Naive B cell (primary cell): ENCODE measurements around the gene AVPI1. TPM values are rescaled to one million over a fixed set of nuclear protein-coding genes. Genes with fewer than 3 reads are reported as not detected.
"Not testable (repeated sequence)": the region's sequence is repeated elsewhere in the genome, so short reads cannot be mapped to it uniquely, and the experiment has no call there.

Experiments used
- ATAC-seq, 2 donors: fragments of 150-1000 bp; cut with Tn5 transposase; 2 replicates each; pipeline ENCODE4 v1.10.0; 2021; ENCODE audit warnings: low read depth in 2 of 2, mild to moderate bottlenecking in 2 of 2, moderate library complexity in 2 of 2
- DNase-seq: peaks from one replicate; pipeline ENCODE4 v3.0.0; 2022
- H3K27ac Mint-ChIP-seq, 6 donors: one replicate each; pipeline ENCODE4 v1.8.0; 2020 to 2022; ENCODE audit warnings: mild to moderate bottlenecking in 6 of 6, mixed read lengths in 6 of 6, moderate library complexity in 5 of 6, inconsistent platforms in 2 of 6
- H3K27me3 Mint-ChIP-seq, 3 donors: one replicate each; pipeline ENCODE4 v1.8.0; 2021 to 2022; ENCODE audit warnings: mixed read lengths in 3 of 3, mild to moderate bottlenecking in 1 of 3
- H3K36me3 Mint-ChIP-seq, 2 donors: one replicate each; pipeline ENCODE4 v1.8.0; 2020 to 2022; ENCODE audit warnings: mixed read lengths in 2 of 2, inconsistent platforms in 1 of 2, mild to moderate bottlenecking in 1 of 2
- H3K4me1 Mint-ChIP-seq, 3 donors: one replicate each; pipeline ENCODE4 v1.8.0; 2020 to 2022; ENCODE audit warnings: mixed read lengths in 3 of 3, inconsistent platforms in 1 of 3, mild to moderate bottlenecking in 1 of 3, moderate library complexity in 1 of 3
- H3K4me3 Mint-ChIP-seq, 8 donors: one replicate each; pipeline ENCODE4 v1.8.0; 2020 to 2022; ENCODE audit warnings: mild to moderate bottlenecking in 8 of 8, mixed read lengths in 8 of 8, moderate library complexity in 8 of 8, inconsistent platforms in 2 of 8
- H3K9me3 Mint-ChIP-seq, 7 donors: one replicate each; pipeline ENCODE4 v1.8.0; 2020 to 2022; ENCODE audit warnings: mixed read lengths in 7 of 7, mild to moderate bottlenecking in 5 of 7, inconsistent platforms in 2 of 7, moderate library complexity in 1 of 7
- polyA plus RNA-seq, 6 donors: library from polyadenylated mRNA; unstranded; fragments of 300-500 nt; fragmentation: Illumina TruSeq; gene quantifications; one replicate each; pipeline ENCODE4 v1.2.3, GENCODE V29; 2021; ENCODE audit warnings: low read depth in 6 of 6

The AVPI1 gene
- polyA plus RNA-seq, 6 donors from 2014 or later = 1.4 to 4.0 (median 2.3) TPM

DNA sequence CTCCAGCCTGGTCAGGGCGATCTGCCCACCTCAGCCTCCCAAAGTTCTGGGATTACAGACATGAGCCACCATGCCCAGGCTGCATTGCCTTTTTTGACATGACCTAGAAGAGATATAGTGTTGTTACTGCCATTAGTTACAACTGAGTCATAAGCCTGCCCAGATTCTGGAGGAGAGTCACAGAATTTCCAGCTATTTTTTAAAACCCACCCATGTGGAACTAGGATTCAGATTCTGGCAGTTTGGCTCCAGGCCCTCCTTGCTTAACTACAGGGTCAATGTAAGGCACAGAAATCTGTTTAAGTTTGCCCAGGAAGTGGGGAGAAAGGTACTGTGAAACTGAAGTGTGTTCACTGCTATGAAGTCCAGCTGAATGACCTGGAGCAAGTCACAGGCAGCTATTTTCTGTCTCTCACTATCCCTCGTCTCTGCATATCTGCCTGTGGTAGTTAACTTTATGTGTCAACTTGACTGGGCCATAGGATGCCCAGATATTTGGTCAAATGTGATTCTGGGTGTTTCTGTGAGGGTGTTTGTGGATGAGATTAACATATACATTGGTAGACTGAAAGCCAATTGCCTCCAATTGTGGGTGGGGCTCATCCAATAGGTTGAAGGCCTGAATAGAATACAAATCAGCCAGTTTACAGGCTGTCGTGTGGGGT lies 18.1 kb upstream of the AVPI1 start:
- Mint-ChIP-seq H3K4me1 (peaks cover 0 to 4% (median 0%) of the 10 kb centered on the region in 3 donors), H3K36me3 (peaks cover 0 to 5% of the 10 kb centered on the region in 2 donors), H3K9me3 (no peaks in the 10 kb centered on the region), H3K4me3 (no peak overlapping the region), H3K27me3 (peaks cover 25 to 56% (median 31%) of the 10 kb centered on the region in 3 donors), H3K27ac (peak overlapping the region in 1 of 6 donors; percentile 45)
- ATAC-seq (no peak), DNase-seq (no peak)

DNA sequence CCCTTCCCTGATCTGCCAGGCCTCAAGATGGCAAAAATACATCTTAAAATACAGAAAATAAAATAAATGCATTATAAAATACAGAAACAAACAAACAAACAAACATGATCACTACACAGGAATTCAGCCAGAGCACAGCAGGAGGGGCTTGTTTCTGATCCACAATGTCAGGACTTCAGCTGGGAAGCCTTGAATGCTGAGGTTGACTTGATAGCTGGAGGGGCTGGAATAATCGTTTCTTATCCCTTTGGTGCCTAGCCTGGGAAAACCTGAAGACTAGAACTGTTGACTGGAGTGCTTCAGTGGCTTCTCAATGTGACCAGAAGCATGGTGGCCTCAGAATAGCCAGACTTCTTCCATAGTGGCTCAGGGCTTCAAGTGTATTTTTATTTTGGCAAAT lies 17.3 kb upstream of the AVPI1 start:
- ATAC-seq (no peak), DNase-seq (no peak)
- H3K4me3 Mint-ChIP-seq = no peak overlapping the region
- no peaks in the 10 kb centered on the region for H3K9me3 Mint-ChIP-seq
- peaks cover 0 to 5% of the 10 kb centered on the region in 2 donors for H3K36me3 Mint-ChIP-seq
- H3K27ac Mint-ChIP-seq = no peak overlapping the region
- peaks cover 22 to 49% (median 23%) of the 10 kb centered on the region in 3 donors for H3K27me3 Mint-ChIP-seq
- H3K4me1 Mint-ChIP-seq = peaks cover 0 to 4% (median 0%) of the 10 kb centered on the region in 3 donors

DNA sequence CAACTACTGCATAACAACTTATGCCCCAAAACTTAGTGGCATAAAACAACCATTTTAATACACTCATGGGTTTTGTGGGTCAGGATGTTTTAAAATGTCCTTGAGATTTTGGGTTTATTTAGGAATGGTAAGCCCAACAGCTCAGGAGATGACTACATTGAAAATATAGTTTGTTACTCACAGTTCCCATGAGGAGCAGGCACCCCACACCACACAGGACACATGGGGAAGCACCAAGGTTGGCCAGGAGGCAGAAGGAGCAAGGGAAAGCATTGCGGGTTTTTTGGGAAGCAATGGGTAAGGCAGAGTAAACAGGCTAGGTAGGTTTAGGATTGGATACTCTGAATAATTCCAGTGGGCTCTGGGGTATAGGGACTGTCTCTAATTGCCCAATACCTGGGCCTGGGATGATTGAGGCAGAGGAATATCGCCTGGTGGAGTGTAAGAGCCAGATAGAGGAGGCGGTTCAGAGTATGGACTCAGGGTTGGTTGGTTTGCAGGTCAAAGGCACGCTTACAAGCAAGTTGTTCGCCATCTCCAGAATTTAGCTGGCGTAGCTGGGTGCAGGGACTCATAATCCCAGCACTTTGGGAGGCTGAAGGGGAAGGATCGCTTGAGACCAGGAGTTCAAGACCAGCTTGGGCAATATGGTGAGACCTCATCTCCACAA lies 16.5 kb upstream of the AVPI1 start:
- Mint-ChIP-seq H3K27me3 (peaks cover 14 to 41% (median 22%) of the 10 kb centered on the region in 3 donors), H3K9me3 (no peaks in the 10 kb centered on the region), H3K36me3 (peaks cover 0 to 5% of the 10 kb centered on the region in 2 donors), H3K4me1 (peaks cover 0 to 4% (median 0%) of the 10 kb centered on the region in 3 donors), H3K27ac (peak overlapping the region in 1 of 6 donors; percentile 32), H3K4me3 (no peak overlapping the region)
- no peak for ATAC-seq
- no peak for DNase-seq

DNA sequence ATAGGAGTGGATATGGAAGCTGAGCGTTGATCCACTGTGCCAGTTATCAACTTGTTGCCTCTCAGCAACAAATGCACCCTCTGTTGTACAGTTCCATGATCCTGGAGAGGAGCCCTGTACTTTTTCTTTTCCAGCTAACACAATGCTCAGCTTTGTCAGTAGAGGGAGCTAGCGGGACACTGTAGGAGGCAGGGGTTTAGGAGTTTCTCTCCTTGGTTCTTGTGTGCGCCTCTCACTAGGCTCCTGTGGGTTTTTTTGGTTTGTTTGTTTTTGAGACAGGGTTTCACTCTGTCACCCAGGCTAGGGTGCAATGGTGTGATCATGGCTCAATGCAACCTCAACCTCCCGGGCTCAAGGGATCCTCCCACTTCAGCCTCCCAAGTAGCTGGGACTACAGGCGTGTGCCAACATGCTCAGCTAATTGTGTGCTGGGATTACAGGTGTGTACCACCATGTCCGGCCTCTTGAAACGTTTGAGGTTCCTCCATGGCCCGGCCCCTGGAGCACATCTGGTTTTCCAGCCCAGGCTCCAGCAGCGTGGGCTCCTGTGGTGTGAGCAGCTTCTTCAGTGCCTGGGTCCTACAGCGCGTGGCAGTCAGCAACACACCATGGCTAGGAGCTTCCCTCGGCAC lies 14.5 kb upstream of the AVPI1 start:
- no peaks in the 10 kb centered on the region for H3K9me3 Mint-ChIP-seq
- no peak overlapping the region for H3K4me3 Mint-ChIP-seq
- ATAC-seq = peak; percentile 82
- peaks cover 9 to 25% (median 15%) of the 10 kb centered on the region in 3 donors for H3K27me3 Mint-ChIP-seq
- H3K4me1 Mint-ChIP-seq = peaks cover 0 to 4% (median 0%) of the 10 kb centered on the region in 3 donors
- DNase-seq = peak; percentile 37
- peaks cover 0 to 5% of the 10 kb centered on the region in 2 donors for H3K36me3 Mint-ChIP-seq
- H3K27ac Mint-ChIP-seq = no peak overlapping the region

DNA sequence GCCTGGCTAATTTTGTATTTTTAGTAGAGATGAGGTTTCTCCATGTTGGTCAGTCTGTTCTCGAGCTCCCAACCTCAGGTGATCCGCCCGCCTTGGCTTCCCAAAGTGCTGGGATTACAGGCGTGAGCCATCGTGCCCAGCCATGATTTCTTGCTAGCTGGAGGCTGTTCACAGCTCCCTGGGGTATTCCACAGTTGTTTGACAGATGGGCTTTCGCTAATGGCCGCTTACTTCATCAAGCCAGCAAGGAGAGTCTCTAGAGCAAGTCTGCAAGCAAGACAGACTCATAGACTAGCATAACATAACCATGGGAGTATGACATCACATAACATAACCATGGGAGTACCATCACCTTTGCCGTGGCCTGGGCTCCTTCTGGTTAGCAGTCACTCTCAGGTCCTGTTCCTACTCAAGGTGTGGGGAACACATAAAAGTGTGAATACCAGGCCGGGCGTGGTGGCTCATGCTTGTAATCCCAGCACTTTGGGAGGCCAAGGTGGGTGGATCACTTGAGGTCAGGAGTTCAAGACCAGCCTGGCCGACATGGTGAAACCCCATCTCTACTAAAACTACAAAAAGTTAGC lies 11.1 kb upstream of the AVPI1 start:
- not testable (repeated sequence) for H3K4me3 Mint-ChIP-seq, ATAC-seq, DNase-seq, H3K36me3 Mint-ChIP-seq, H3K9me3 Mint-ChIP-seq, H3K4me1 Mint-ChIP-seq
- Mint-ChIP-seq H3K27me3 (peaks cover 6 to 11% (median 6%) of the 10 kb centered on the region in 3 donors), H3K27ac (peak overlapping the region in 1 of 6 donors; percentile 58)

DNA sequence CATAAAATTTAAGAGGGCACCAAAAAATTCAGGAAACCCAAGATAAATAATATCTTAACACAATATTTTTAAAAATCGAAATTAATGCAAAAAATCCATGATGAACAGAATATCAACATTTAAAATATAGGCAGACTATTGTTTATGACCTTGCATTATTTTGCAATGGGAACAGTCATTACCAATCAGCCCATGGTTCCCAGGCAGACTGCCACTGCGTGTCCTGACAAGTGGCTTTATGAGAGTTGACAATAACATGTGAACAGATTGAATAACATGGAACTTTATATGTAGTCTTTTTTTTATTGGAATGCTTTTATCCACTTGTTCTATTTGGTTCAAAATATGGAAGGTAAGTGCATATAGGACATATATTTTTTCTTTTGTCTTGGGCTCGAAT lies 3.1 kb upstream of the AVPI1 start:
- peaks cover 6 to 13% (median 8%) of the 10 kb centered on the region in 3 donors for H3K27me3 Mint-ChIP-seq
- DNase-seq (no peak), ATAC-seq (no peak)
- H3K27ac Mint-ChIP-seq = no peak overlapping the region
- peaks cover 0 to 2% (median 0%) of the 10 kb centered on the region in 7 donors for H3K9me3 Mint-ChIP-seq
- H3K4me3 Mint-ChIP-seq = no peak overlapping the region
- H3K4me1 Mint-ChIP-seq = peaks cover 6 to 16% (median 9%) of the 10 kb centered on the region in 3 donors
- H3K36me3 Mint-ChIP-seq = no peaks in the 10 kb centered on the region

DNA sequence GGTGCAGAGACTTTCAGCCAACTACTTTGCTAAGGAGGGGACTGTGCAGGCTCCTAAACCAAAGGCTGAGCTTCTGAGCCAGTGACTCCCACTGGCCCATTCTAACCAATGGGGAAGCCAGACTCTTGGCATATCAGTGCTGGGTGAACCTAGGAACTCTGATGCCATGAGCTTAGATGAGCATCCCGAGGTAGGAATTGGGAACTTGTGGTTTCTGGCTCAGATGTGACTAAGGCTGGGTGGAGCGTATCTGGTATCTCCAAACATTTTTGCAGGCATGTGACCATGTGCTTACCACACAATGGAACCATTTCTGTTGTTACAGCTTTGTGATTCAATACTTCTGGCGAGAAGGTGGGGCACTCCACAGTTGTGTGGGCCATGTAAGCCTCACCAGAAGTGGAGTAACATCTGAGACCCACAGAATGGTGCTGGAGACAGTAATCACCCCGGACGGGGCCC lies 2.5 kb upstream of the AVPI1 start:
- H3K27ac Mint-ChIP-seq = peak overlapping the region in 3 of 6 donors; percentile 65 to 81 (median 70)
- H3K36me3 Mint-ChIP-seq = no peaks in the 10 kb centered on the region
- H3K27me3 Mint-ChIP-seq = peaks cover 5 to 13% (median 8%) of the 10 kb centered on the region in 3 donors
- peaks cover 0 to 2% (median 0%) of the 10 kb centered on the region in 7 donors for H3K9me3 Mint-ChIP-seq
- DNase-seq (no peak), ATAC-seq (no peak)
- peak overlapping the region in 1 of 8 donors; percentile 15 for H3K4me3 Mint-ChIP-seq
- H3K4me1 Mint-ChIP-seq = peaks cover 6 to 16% (median 9%) of the 10 kb centered on the region in 3 donors

DNA sequence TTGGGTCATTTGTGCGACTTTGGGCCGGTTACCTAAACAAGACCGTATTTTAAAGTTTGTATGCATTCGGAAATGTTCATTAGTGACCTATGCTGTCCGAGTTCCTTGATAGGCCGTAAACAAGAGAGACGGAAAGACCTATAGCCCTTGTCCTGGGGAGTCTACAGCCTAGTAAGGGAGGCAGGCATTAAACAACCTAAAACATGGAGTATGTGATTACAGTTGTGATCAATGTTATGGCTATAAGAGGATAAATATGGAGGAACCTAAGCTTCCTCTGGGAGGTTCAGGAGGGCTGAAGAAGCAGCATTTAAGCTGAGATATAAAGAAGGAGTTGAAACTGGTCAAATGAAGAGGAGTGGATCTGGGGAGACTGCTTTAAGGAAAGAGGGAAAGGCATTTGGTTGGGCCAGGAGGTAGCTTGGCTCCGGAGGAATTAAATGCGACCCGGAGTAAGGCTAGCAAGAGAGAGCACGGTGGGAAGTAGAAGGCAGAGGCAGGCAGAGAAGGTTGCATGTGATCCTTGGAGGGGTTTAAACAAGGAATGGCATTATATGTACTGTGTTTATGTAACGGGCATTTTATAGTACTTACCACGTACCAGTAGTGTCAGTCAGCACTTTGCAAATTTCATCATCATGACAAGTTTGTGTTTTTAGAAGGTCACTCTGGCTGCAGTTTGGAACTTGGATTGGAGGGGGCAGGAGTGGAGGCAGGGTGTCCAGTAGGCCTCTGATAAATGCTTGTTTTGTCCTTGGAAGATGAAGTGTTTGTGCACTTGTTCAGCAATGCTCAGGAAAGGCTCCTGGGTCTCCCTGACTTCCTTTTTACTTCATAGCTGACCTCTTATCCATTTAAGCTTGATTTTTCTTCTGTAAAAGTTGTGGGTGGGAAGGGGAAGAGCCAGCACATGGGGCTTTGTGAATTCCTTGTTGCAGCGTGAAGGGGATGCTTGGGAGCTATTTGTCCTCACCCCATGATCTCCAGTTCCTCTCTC lies 1.0 kb upstream of the AVPI1 start:
- no peak for ATAC-seq
- peak overlapping the region; percentile 53 to 95 (median 87) for H3K27ac Mint-ChIP-seq
- H3K9me3 Mint-ChIP-seq = no peaks in the 10 kb centered on the region
- H3K36me3 Mint-ChIP-seq = no peaks in the 10 kb centered on the region
- H3K27me3 Mint-ChIP-seq = peaks cover 0 to 8% (median 4%) of the 10 kb centered on the region in 3 donors
- peak overlapping the region; percentile 82 to 93 (median 88) for H3K4me3 Mint-ChIP-seq
- H3K4me1 Mint-ChIP-seq = peaks cover 6 to 16% (median 9%) of the 10 kb centered on the region in 3 donors
- no peak for DNase-seq

DNA sequence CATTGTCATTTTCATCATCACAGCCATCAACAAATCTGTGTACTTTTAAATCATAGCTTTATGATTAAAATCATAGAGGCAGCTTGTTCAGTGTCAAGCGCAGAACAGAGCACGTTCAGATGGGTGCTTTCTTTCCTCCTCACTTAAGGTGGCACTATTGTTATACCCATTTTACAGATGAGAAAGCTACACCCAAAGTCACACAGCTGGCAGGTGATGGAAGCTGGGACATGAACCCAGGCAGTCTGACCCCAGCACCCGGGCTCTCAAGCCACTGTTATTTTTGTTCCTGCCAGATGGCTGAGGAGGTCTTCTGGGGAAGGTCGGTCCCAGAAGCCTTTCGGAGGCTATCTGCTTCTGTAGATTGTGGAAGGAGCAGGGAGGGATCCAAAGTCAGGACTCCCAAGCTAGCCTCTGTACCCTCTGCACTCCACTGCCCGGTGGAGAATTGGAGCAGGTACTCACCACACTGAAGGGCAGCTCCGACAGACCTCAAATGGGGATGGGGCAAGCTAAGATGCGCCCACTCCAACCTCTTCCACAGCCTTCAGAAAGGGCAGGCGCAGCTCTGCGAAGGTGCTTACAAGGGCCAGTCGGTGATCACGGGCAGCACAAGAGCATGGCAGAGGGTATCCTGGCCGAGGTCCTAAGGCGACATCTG lies 610 bp downstream of the AVPI1 start:
- Mint-ChIP-seq H3K36me3 (no peaks in the 10 kb centered on the region), H3K27me3 (peaks cover 0 to 7% (median 0%) of the 10 kb centered on the region in 3 donors), H3K4me1 (peaks cover 6 to 16% (median 9%) of the 10 kb centered on the region in 3 donors), H3K27ac (peak overlapping the region; percentile 53 to 92 (median 82)), H3K4me3 (peak overlapping the region; percentile 82 to 93 (median 88)), H3K9me3 (no peaks in the 10 kb centered on the region)
- DNase-seq (no peak), ATAC-seq (no peak)

DNA sequence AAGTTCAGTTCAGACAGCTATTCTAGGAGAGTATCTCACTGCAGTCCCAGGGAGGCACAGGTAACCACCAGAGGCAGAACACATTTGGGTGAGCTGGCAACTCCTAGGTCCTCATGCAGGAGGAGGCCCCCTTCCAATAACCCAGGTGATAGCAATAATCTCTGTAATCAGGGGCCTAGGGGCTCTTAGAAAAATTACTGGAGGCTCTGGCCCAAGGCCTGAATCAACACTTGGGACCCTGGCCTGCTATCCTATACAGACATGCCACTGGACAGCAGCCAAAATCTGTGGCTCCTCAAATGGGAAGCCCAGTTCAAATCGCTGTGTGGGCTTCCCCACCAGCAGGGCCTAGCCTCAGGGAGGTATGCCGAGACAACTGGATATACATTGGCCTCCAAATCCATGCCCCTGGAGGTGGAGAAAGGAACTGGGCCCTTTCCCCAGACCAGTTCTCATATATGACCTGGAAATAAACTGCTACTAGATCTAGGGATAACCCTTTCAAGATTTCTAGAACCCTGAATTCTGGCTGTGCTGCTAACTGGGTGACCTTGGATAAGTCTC lies 1.6 kb downstream of the AVPI1 start:
- Mint-ChIP-seq H3K27ac (no peak overlapping the region), H3K9me3 (no peaks in the 10 kb centered on the region), H3K4me3 (peak overlapping the region in 5 of 8 donors; percentile 63 to 90 (median 88)), H3K36me3 (no peaks in the 10 kb centered on the region), H3K27me3 (no peaks in the 10 kb centered on the region), H3K4me1 (peaks cover 6 to 16% (median 9%) of the 10 kb centered on the region in 3 donors)
- no peak for DNase-seq
- ATAC-seq = no peak

DNA sequence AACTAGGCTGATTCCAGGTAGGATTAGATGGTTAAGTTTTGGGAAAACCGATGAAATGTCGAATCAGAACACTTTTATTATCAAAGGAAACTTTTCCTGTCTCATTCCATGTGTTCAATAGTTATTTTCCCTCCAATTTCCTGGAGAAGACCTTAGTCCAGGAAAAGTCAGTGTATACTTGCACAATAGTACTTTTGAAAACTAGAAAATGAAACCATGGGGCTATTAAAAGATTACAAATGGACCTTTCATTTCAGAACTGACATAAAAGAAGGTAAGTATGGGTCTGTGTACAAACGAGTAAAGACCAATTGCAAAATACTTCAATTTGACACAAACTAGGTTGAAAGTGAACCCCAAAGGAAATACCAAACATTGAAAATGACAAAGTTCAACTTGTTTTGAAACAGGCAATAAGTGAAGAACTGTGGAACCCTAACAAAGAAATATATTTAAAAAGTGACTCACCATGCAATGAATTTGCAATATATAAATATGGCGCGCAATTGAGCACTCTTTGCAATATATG lies 2.1 kb downstream of the AVPI1 start:
- Mint-ChIP-seq H3K9me3 (no peaks in the 10 kb centered on the region), H3K36me3 (no peaks in the 10 kb centered on the region), H3K4me3 (peak overlapping the region in 1 of 8 donors; percentile 88)

More for the DNA sequence above, 2.1 kb downstream of the AVPI1 start:
- ATAC-seq (no peak), DNase-seq (no peak)
- Mint-ChIP-seq H3K27me3 (no peaks in the 10 kb centered on the region), H3K4me1 (peaks cover 6 to 16% (median 9%) of the 10 kb centered on the region in 3 donors), H3K27ac (peak overlapping the region in 1 of 6 donors; percentile 22)
